Breast epithelium (tissue), 4 donors: ENCODE results near the gene TSPAN4. TPM values are rescaled to one million over a fixed set of nuclear protein-coding genes. Genes with fewer than 3 reads are reported as not detected.
A peak's percentile ranks its signal among the peaks of the same experiment; 100 is the strongest.

ENCODE experiments used
- DNase-seq, 2 donors: peaks; one replicate each; pipeline ENCODE4 v3.0.0-alpha.2; 2019; ENCODE audit warnings: low spot score in 2 of 2
- H3K27ac ChIP-seq, 2 donors: fragments of 200-600 bp; sonication (generic) in 1 of 2; one replicate each; pipeline ENCODE4 v1.5.1; 2016 to 2019; ENCODE audit warnings: mild to moderate bottlenecking in 1 of 2
- H3K27me3 ChIP-seq, 2 donors: fragments of 200-600 bp; sonication (generic) in 1 of 2; one replicate each; pipeline versions ENCODE4 v1.5.1 to v1.6.0; 2017 to 2019; ENCODE audit warnings: control low read depth in 1 of 2, mild to moderate bottlenecking in 1 of 2
- H3K36me3 ChIP-seq: fragments of 200-600 bp; one replicate; pipeline ENCODE4 v1.5.1; 2019
- H3K4me1 ChIP-seq, 2 donors: fragments of 200-600 bp; sonication (generic); one replicate each; pipeline ENCODE4 v1.5.1; 2016 to 2019; ENCODE audit warnings: control low read depth in 1 of 2
- H3K4me3 ChIP-seq, 3 donors: fragments of 200-600 bp; sonication (generic); 1 replicate in 2 of 3; 2 replicates in 1 of 3; pipeline ENCODE4 v1.5.1; 2016 to 2019; ENCODE audit warnings: mild to moderate bottlenecking in 3 of 3, moderate library complexity in 2 of 3
- H3K9me3 ChIP-seq, 2 donors: fragments of 200-600 bp; sonication (generic) in 1 of 2; one replicate each; pipeline ENCODE4 v1.5.1; 2016 to 2019; ENCODE audit warnings: control low read depth in 1 of 2
- POLR2A ChIP-seq: fragments of 450-650 bp; IDR thresholded peaks from one replicate; pipeline ENCODE4 v1.6.1; 2016; ENCODE audit warnings: antibody characterized with exemption, mild to moderate bottlenecking, moderate library complexity
- POLR2AphosphoS5 ChIP-seq, 3 donors: sonication (generic); formaldehyde crosslinking; IDR thresholded peaks; one replicate each; pipeline ENCODE4 v1.6.1; 2017; ENCODE audit warnings: antibody characterized with exemption in 3 of 3
- intact Hi-C: fragments of 100-400 bp; cut with DNase I; formaldehyde crosslinking; loops from one replicate; pipeline ENCODE4 v1.15.1; 2023; ENCODE audit warnings: low total_unique reads
- total RNA-seq, 3 donors: library from RNA; depleted of rRNA; stranded (reverse); fragments of >200 nt; gene quantifications; one replicate each; pipeline ENCODE4 v1.1.0, GENCODE V29; 2016
- TF ChIP-seq, protein P1 (sequence below), 3 donors: fragments of 450-650 bp; IDR thresholded peaks; one replicate each; pipeline ENCODE4 v1.5.1; 2016 to 2017; ENCODE audit warnings: antibody characterized with exemption in 3 of 3, mild to moderate bottlenecking in 3 of 3, moderate library complexity in 3 of 3

Gene TSPAN4
- total RNA-seq, 3 donors from 2014 or later, result 72.4 to 217 (median 107) TPM

DNA sequence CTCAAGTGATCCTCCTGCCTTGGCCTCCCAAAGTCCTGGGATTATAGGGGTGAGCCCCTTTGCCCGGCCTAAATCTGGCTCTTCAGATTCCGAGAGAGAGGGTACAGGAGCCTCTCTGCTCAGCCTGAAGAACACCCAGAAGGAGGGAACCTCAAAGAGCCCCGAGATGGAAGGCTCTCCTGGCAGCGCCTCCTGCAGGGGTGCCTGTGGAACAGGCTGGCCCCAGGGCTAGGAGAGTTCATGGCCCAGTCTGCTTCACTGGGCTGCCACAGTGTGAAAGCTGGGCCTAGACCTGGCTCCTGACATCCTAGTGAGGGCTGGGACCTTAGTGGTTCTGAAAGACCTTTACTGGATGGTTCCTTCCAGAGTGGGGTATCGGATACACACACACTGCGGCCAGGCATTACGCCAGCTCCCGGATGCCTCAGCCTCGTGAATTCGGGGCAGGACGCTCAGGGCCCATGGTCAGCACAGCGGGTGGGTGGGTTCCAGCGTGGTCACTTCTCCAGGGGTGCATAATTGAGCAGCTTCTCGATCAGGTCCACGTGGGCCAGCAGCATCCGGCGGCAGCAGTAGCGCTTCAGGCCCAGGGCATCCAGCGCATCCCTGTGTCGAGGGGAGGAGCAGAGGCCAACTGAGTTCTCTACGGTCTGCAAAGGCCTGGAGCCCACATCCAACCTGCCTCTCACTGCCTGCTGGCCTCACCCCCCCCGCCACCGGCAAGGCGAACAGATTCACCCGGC, 2.6 kb upstream of the TSPAN4 start:
- Histone ChIP-seq H3K4me1 (peaks cover 9 to 24% of the 10 kb centered on the region in 2 donors), H3K27me3 (no peaks in the 10 kb centered on the region), H3K36me3 (no peaks in the 10 kb centered on the region), H3K27ac (peak overlapping the region; percentile 21 to 57), H3K4me3 (peak overlapping the region in 2 of 3 donors; percentile 91 to 100), H3K9me3 (no peaks in the 10 kb centered on the region)
- intact Hi-C loops, result no loop called here
- DNase-seq, result no peak
- TF ChIP-seq, protein P1, sequence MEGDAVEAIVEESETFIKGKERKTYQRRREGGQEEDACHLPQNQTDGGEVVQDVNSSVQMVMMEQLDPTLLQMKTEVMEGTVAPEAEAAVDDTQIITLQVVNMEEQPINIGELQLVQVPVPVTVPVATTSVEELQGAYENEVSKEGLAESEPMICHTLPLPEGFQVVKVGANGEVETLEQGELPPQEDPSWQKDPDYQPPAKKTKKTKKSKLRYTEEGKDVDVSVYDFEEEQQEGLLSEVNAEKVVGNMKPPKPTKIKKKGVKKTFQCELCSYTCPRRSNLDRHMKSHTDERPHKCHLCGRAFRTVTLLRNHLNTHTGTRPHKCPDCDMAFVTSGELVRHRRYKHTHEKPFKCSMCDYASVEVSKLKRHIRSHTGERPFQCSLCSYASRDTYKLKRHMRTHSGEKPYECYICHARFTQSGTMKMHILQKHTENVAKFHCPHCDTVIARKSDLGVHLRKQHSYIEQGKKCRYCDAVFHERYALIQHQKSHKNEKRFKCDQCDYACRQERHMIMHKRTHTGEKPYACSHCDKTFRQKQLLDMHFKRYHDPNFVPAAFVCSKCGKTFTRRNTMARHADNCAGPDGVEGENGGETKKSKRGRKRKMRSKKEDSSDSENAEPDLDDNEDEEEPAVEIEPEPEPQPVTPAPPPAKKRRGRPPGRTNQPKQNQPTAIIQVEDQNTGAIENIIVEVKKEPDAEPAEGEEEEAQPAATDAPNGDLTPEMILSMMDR (IDR thresholded peaks at IDR 0.05), result no peak
- TF ChIP-seq POLR2A (no peak), POLR2AphosphoS5 (IDR thresholded peaks at IDR 0.05) (no peak)

DNA sequence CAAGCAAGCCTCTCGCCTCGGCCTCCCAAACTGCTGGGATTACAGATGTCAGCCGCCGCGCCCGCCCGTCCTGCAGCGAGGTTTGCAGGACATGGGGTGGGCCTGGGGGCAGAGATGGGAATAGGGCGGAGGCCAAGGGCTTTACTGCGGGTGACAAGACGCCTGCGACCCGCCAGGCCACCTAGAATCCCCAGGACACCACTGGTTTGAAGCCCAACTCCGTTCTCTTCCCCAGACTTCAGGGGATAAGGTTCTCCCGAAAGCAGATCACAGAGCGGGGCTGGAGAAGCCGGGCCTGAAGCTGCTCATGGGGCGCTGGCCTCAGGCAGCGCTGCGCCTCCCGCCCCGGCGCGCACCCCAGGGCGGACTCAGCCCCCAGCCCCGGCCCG, 677 bp upstream of the TSPAN4 start:
- peaks cover 15 to 24% of the 10 kb centered on the region in 2 donors for H3K4me1 ChIP-seq
- no peak for DNase-seq
- H3K9me3 ChIP-seq, result no peaks in the 10 kb centered on the region
- peak overlapping the region; percentile 94 to 98 for H3K27ac ChIP-seq
- TF ChIP-seq, protein P1 (IDR thresholded peaks at IDR 0.05), result no peak
- no peak for TF ChIP-seq POLR2AphosphoS5 (IDR thresholded peaks at IDR 0.05)
- peak overlapping the region; percentile 83 to 100 (median 91) for H3K4me3 ChIP-seq
- intact Hi-C loops, result no loop called here
- H3K27me3 ChIP-seq, result no peaks in the 10 kb centered on the region
- no peaks in the 10 kb centered on the region for H3K36me3 ChIP-seq

DNA sequence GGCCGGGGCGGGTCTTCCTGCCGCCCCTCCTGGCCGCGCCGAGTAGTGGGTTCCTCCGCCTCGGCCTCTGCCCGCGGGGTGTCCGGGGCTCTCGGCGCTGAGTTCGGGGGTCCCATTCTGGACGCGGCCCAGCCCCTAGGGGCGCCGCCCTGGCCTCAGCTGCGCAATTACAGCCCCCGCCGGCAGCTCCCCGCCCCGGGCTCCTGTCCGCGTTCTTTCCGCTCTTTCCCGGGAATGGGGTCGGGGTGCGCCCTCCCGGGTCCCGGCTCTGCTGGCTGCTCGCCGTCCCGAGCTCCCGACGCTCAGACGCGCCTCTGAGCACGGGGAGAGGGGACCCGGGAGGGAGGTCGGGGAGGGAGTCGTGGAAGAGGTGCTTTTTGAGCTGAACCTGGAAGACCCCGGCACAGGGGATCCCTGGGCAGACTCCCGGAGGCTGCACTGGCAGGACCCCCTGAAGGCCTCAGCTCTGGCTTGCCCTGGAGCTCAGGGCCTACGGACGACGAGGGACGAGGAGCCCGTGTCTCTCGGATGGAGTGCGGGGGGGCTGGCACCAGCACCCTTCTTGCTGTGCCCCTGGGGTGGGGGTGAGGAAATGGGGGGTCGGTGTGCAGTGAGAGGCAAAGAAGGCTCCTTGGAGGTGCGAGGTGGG, 558 bp downstream of the TSPAN4 start:
- TF ChIP-seq POLR2AphosphoS5 (IDR thresholded peaks at IDR 0.05) (no peak), POLR2A (no peak)
- TF ChIP-seq, protein P1 (IDR thresholded peaks at IDR 0.05), result no peak
- Histone ChIP-seq H3K4me1 (peaks cover 15 to 27% of the 10 kb centered on the region in 2 donors), H3K9me3 (no peaks in the 10 kb centered on the region), H3K27ac (peak overlapping the region; percentile 94 to 98), H3K4me3 (peak overlapping the region; percentile 83 to 100 (median 91)), H3K27me3 (no peaks in the 10 kb centered on the region), H3K36me3 (no peaks in the 10 kb centered on the region)
- DNase-seq, result no peak
- intact Hi-C loops, result no loop called here

DNA sequence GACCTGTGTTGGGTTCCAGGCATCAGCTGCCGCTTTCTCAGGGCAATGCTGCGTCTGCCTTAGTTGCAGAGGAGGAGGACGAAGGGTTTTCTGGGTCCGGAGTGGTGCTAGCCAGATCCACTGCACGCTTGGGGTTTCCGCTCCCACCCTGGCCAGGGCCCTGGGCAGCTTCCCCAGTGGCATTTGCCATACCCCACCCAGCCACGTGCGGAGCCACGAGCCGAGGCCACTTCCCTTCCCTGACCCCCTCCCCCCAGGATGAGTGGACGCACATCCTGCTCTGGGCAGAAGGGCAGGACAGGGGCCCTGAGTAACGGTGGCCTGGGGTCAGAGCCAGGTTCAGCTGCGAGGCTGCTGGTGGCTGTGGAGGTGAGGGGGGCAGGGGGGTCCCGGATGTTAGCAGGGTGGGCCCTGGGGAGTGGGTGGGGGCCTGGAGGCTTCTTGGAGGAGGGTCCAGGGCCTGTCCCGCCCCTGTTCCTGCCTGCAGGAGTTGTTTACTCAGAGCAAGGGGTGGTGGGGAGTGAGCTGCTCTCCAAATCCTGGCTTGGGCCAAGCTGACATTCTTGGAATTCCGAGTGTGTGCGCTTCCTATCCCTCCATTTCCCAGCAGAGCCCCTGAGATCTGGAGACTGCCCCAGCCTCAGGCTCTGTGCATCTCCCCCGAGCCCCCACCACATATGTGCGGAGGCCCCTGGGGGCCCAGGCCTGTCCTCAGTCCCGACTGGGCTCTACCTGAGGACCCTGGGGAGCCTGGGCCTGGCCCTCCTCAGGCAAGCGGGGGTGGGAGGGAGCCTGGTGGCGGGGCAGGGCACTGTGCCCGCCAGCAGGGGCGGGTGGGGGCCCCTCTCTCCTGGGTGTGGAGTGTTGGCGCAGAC, 1.4 kb downstream of the TSPAN4 start:
- no peaks in the 10 kb centered on the region for H3K27me3 ChIP-seq
- peak overlapping the region; percentile 94 to 98 for H3K27ac ChIP-seq
- intact Hi-C loops, result no loop called here
- H3K4me1 ChIP-seq, result peaks cover 21 to 35% of the 10 kb centered on the region in 2 donors
- peak overlapping the region; percentile 83 to 100 (median 91) for H3K4me3 ChIP-seq
- H3K36me3 ChIP-seq, result no peaks in the 10 kb centered on the region
- TF ChIP-seq POLR2A (no peak), POLR2AphosphoS5 (IDR thresholded peaks at IDR 0.05) (peak; percentile 79 to 96 (median 95))
- TF ChIP-seq, protein P1 (IDR thresholded peaks at IDR 0.05), result no peak
- peak; percentile 84 for DNase-seq
- no peaks in the 10 kb centered on the region for H3K9me3 ChIP-seq
